Stimulated activated naive CD4-positive, alpha-beta T cell (primary cell): Measurements from ENCODE around the gene PRKCG.
"Not testable (repeated sequence)": the region's sequence is repeated elsewhere in the genome, so short reads cannot be mapped to it uniquely, and the experiment has no call there.

Source experiments
- DNase-seq, 6 experiments: peaks; one replicate each; lab custom pipeline; 2025; lab: John Stamatoyannopoulos, UW

PRKCG gene

DNA sequence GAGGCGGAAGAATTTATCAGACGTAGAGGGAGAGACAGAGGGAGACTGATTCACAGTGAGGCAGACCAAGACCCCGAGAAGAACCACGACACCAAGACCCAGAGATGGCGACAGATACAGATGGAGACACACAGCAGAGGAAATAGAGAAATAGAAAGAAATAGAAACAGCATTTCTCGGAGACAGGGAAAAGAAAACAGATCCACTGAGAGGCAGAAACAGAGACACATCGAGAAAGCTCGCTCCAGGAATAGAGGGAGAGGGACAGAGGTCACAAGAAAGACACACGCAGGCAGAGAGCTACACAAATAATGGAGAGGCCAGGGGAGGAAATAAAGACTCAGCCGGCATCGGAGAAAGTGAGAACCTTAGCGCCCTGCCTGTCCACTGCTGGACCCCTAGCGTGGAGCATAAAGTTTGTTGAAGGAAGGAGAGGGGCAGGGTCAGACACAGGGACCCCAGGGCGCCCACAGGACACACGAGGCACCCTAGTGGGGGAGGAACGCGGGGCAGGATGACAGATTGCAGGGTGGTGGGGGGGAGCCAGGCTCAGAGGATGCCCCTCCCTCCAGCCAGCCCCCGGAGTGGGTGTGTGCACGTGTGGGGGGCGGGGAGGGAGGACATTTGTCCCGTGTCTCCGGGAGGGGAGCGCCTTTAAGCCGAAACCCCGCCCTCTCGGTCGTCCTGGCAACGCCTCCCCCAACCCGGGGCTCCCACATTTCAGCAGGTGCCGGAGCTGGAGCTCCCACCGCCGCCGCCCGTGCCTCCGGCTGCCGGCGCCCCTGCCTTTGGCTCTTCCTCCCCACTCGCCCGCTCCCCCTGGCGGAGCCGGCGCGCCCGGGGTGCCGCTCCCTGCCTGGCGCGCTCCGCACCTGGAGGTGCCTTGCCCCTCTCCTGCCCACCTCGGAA lies at the start of gene PRKCG:
TSS of gene PRKCG (plus strand) at position 716 of the 909 bp plus-strand sequence. CDS start 298 bp downstream, outside the sequence.
- DNase-seq: peak; percentile 45 to 80 (median 72)

GRCh38 chr19:53832861-53833260 lies 49.1 kb upstream of the PRKCG start:
- DNase-seq: not testable (repeated sequence)

DNA sequence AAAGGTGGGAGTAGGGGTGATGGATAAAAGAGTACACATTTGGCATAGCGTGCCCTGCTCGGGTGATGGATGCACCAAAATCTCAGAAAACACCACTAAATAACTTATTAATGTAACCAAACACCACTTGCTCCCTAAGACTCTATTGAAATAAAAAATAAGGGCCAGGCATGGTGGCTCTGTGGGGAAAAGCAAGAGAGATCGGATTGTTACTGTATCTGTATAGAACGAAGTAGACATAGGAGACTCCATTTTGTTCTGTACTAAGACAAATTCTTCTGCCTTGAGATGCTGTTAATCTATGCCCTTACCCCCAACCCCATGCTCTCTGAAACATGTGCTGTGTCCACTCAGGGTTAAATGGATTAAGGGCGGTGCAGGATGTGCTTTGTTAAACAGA lies 43.6 kb upstream of the PRKCG start:
- DNase-seq: not testable (repeated sequence)

DNA sequence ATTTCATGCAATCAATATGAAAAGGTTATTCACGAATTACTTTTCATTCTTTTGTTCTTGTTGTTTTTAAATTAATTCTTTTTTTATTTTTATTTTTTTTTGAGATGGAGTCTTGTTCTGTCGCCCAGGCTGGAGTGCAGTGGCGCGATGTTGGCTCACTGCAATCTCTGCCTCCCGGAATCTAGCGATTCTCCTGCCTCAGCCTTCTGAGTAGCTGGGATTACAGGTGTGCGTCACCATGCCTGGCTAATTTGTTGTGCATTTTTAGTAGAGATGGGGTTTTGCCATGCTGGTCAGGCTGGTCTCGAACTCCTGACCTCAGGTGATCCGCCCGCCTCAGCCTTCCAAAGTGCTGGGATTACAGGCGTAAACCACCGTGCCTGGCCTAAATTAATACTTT lies 41.8 kb upstream of the PRKCG start:
- not testable (repeated sequence) for DNase-seq

- DNase-seq: not testable (repeated sequence)
Measured at GRCh38 chr19:53840914-53841313, 41.1 kb upstream of the PRKCG start.

- DNase-seq: no peak
Measured at GRCh38 chr19:53844849-53845246, 37.1 kb upstream of the PRKCG start.

- DNase-seq: no peak
Measured at GRCh38 chr19:53847555-53847954, 34.4 kb upstream of the PRKCG start.

DNA sequence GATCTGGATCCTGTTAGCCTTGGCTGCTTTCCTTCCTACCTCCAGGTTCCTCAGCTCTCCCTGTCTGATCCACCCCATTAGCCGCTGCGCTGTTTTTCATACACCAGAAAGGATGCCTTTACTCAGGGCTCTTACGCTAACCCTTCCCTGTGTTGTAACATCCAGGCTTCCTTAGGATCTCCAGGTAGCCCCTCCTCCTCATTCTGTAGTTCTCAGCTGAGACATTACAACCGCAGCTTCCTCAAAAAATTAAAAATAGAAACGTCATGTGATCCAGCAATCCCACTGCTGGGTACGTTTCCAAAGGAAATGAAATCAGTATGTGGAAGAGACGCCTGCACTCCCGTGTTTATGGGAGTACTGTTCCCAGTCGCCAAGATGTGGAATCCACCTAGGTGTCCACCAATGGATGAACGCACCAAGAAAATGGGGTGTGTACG lies 32.7 kb upstream of the PRKCG start:
- DNase-seq: no peak

DNA sequence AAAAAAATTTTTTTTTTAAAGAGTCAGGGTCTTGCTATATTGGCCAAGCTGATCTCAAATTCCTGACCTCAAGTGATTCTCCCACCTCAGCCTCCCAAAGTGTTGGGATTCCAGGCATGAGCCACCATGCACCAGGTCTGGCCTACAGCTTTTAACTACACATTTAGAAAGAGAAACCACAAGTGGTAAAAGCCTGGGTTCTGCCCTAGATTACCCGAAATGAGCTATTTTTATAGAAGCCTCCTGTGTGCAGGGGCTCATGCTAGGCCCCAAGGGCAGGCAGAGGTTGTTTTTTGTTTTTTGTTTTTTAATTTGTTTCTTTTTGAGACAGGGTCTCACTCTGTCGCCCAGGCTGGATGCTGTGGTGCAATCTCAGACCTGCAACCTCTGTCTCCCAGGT lies 28.3 kb upstream of the PRKCG start:
- DNase-seq: no peak

GRCh38 chr19:53864308-53864836 lies 17.6 kb upstream of the PRKCG start:
- no peak for DNase-seq

- DNase-seq: peak in 1 of 6 experiments; percentile 34
Measured at GRCh38 chr19:53865523-53865917, 16.5 kb upstream of the PRKCG start.

DNA sequence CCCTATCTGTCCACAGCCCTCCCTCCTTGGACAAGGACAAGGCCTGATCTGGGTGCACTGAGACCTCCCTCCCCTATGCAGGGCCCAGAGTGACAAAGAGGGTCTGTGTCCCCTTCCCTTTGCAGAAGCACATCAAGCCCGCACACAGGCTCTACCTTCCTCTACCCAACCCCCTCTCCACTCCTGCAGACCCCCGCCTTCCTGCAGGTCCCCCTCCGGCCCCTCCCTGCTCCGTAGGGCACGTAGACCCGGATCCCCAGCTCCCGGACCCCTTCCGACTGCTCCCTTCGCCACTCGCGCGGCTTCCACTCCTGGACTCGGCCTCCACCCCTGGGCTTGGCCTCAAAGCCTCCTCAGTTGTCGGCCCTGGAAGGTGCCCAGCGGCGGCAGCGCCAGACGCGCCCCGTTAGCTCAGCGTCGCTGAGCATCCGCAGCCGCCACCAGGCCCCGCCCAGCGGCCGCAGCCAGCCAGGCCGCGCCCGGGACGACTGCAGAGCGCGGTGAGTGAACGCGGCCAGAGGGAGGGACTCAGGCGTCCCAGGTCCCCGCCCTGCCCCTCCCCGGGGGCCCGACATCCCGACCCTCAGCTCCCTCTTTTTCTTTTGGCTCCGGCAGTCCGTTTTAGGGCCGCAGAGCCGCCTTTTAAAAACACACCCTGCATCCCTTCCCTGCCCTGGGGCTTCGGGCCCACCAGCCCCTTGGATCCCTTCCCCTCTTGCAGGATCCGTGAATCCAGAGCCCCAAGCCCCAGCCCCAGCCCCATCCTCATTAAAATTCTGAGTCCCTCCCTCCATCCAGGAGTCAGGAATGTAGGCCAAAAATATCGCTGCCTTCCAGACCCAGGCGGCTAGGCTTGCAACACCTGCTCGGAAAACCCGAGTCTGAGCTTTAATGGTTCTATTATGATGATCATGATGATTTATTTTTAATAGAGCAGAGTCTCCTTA lies 15.8 kb upstream of the PRKCG start:
- DNase-seq: peak in 5 of 6 experiments; percentile 21 to 65 (median 47)

DNA sequence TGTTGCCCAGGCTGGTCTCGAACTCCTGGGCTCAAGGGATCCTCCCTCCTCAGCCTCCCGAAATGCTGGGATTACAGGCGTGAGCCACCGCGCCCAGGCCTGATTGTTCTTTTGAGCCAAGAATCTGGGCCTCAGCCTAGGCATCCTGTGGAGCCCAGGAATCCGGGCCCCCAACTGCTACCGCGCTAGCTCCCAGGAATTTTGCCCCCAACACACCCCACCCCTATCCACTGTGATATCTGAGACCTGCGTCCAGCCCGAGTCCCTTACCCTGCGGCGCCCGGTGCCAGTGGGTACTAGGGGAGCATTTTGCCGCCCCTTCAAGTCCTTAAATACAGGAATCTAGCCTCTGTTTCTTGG lies 15.2 kb upstream of the PRKCG start:
- DNase-seq: no peak

GRCh38 chr19:53867225-53868090 lies 14.5 kb upstream of the PRKCG start, which contains the start of gene MYADM:
MYADM (plus strand) TSS chr19:53867883; CDS start chr19:53873530, 5,647 bp downstream.
- DNase-seq: peak; percentile 99 to 100 (median 100)

DNA sequence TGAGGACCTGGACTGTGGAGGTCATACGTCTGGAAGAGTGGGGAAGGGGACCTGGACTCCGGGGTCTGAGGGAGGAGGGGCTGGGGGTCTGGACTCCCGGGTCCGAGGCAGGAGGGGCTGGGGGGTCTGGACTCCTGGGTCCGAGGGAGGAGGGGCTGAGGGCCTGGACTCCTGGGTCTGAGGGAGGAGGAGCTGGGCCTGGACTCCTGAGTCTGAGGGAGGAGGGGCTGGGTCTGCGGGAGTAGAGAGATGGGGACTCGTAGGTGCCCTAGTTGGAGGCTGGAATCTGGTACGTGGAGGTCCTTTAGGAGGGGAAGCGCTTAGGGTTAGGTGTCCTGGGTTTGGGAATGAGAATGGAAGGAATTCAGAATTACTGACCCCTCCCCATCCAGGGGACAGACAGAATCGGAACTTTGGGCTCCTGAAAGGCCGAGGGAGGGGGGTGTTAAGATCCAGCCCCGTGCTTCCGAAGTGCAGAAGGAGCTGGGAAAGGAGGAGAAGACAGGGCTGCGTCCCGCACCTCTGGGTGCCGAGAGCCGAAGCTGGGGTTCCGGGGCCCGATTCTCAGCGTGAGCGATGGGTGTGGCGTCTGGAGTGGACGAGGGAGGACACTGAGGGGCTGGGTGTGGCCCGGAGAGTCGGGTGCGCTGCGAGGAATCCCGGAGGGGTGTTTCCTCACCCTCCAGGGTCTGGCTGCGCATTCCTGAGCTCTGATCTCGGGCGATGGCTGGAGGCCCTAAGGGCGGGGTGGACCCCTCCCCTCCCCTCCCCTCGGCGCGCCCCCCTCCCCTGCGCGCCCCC lies 13.7 kb upstream of the PRKCG start:
- peak; percentile 41 to 71 (median 64) for DNase-seq

DNA sequence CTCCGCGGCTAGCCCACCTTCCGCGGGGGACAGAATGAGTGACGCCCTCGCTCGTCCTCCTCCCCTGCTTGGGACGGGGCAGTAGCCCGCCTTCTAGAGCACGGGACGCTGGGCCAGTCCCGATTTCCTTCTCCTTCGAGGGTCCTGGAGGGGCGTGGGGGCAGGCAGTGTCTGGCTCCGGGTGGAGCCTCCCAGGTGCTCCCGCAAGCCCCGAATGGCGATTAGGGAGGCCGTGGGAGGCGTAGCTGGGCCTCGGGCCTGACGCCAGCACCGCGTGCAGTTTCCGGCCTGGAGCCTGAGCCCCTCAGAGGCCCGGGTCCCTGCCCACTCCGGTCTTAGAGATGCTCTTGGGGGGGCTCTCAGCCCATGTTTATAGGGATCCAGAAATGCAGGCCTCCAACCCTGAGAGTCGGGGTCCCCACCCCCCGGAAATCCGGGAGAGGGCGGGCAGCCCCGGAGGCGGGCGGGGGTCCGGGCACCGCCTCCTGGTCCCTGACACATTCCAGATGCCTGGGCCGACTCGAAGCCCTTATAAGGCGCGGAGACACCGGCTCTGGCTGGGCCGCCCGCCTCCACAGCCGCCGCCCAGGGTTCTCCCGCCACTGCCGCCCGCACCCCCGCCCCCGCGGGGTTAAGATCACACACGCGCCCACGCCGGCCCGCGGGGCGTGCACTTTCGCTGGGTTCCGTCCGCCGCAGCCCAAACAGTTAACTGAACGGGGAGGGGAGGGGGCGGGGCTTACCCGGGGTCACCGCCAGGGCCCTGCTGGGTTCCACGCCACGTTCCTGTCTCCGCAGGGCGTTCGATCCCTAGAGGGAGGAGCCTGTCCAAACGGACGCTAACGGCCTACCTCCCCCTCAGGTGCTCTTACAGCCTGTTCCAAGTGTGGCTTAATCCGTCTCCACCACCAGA lies 12.8 kb upstream of the PRKCG start:
- DNase-seq: peak; percentile 84 to 97 (median 93)

- not testable (repeated sequence) for DNase-seq
Measured at GRCh38 chr19:53869805-53870484, 12.1 kb upstream of the PRKCG start.

GRCh38 chr19:53870485-53870844 lies 11.5 kb upstream of the PRKCG start:
- peak in 2 of 6 experiments; percentile 16 to 17 for DNase-seq

GRCh38 chr19:53871454-53871853 lies 10.5 kb upstream of the PRKCG start:
- DNase-seq: peak in 2 of 6 experiments; percentile 20 to 23
